HepG2 (cell line): ENCODE measurements around the gene CYP2W1. TPM values are rescaled to one million over a fixed set of nuclear protein-coding genes. Genes with fewer than 3 reads are reported as not detected.

ENCODE experiments used
- BCL3 ChIP-seq: sonication (generic); formaldehyde crosslinking; IDR thresholded peaks from 2 replicates; pipeline ENCODE4 v1.5.1; 2020; ENCODE audit warnings: mild to moderate bottlenecking, missing genetic modification reagents, moderate library complexity
- DR1 ChIP-seq: sonication (generic); formaldehyde crosslinking; IDR thresholded peaks from 2 replicates; pipeline ENCODE4 v1.8.0; 2021; ENCODE audit warnings: mild to moderate bottlenecking, missing genetic modification reagents, inconsistent platforms
- HMG20A ChIP-seq: IDR thresholded peaks from 2 replicates; pipeline ENCODE4 v1.6.1; 2016; ENCODE audit warnings: borderline replicate concordance
- HNF1A ChIP-seq, 2 experiments: sonication (generic) in 1 of 2; formaldehyde crosslinking in 1 of 2; IDR thresholded peaks; 2 replicates each; pipeline versions ENCODE4 v1.4.0 to v1.6.1; 2016 to 2020; ENCODE audit warnings: borderline replicate concordance in 1 of 2, low read depth in 1 of 2, mild to moderate bottlenecking in 1 of 2, missing genetic modification reagents in 1 of 2
- HOXA9 ChIP-seq: sonication (generic); formaldehyde crosslinking; IDR thresholded peaks from 2 replicates; pipeline ENCODE4 v1.8.1; 2022; ENCODE audit warnings: missing genetic modification reagents, mild to moderate bottlenecking, moderate library complexity, borderline replicate concordance
- KDM5B ChIP-seq: sonication (generic); formaldehyde crosslinking; IDR thresholded peaks from 2 replicates; pipeline ENCODE4 v1.4.0; 2020; ENCODE audit warnings: missing genetic modification reagents, mild to moderate bottlenecking, borderline replicate concordance
- PTBP1 ChIP-seq: fragments of 200-400 bp; formaldehyde crosslinking; IDR thresholded peaks from 2 replicates; pipeline ENCODE4 v1.6.1; 2018; ENCODE audit warnings: low read length, low read depth; ENCODE audit not compliant: poor library complexity, severe bottlenecking
- RNF2 ChIP-seq: fragments of 450-650 bp; conservative IDR thresholded peaks from 2 replicates; pipeline ENCODE4 v1.6.1; 2016; ENCODE audit warnings: low read depth
- SP4 ChIP-seq: sonication (generic); formaldehyde crosslinking; IDR thresholded peaks from 2 replicates; pipeline ENCODE4 v1.8.1; 2023; ENCODE audit warnings: mild to moderate bottlenecking, missing genetic modification reagents
- TBL1XR1 ChIP-seq: fragments of 150-350 bp; IDR thresholded peaks from 2 replicates; pipeline ENCODE4 v1.6.1; 2014; ENCODE audit warnings: borderline replicate concordance, low read length; ENCODE audit not compliant: partially characterized antibody
- TCF7L2 ChIP-seq: IDR thresholded peaks from 2 replicates; pipeline ENCODE4 v1.6.1; 2011; ENCODE audit warnings: mild to moderate bottlenecking, low read depth, low read length, moderate library complexity
- YY1 ChIP-seq: IDR thresholded peaks from 2 replicates; pipeline ENCODE4 v1.6.1; 2011; ENCODE audit warnings: low read length, low read depth, moderate library complexity, mild to moderate bottlenecking; ENCODE audit not compliant: insufficient read depth, insufficient replicate concordance
- ZBTB38 ChIP-seq: sonication (generic); formaldehyde crosslinking; IDR thresholded peaks from 2 replicates; pipeline ENCODE4 v1.5.1; 2020; ENCODE audit warnings: mild to moderate bottlenecking, missing genetic modification reagents
- ZFP90 ChIP-seq: sonication (generic); formaldehyde crosslinking; IDR thresholded peaks from 2 replicates; pipeline ENCODE4 v1.8.0; 2022; ENCODE audit warnings: missing genetic modification reagents, mild to moderate bottlenecking, inconsistent platforms, borderline replicate concordance
- ZFP91 ChIP-seq: sonication (generic); formaldehyde crosslinking; IDR thresholded peaks from 2 replicates; pipeline ENCODE4 v1.9.0; 2022; ENCODE audit warnings: missing genetic modification reagents, mild to moderate bottlenecking, borderline replicate concordance
- ZNF138 ChIP-seq: sonication (generic); formaldehyde crosslinking; IDR thresholded peaks from 2 replicates; pipeline ENCODE4 v1.5.0; 2020; ENCODE audit warnings: mild to moderate bottlenecking, low read depth, missing genetic modification reagents
- ZNF205 ChIP-seq: IDR thresholded peaks from 2 replicates; pipeline ENCODE4 v1.6.1; 2018; ENCODE audit warnings: missing biosample characterization, missing genetic modification reagents
- ZNF501 ChIP-seq: sonication (generic); formaldehyde crosslinking; IDR thresholded peaks from 2 replicates; pipeline ENCODE4 v1.5.1; 2020; ENCODE audit warnings: mild to moderate bottlenecking, moderate library complexity, missing genetic modification reagents
- ZNF770 ChIP-seq: sonication (generic); formaldehyde crosslinking; IDR thresholded peaks from 2 replicates; pipeline ENCODE4 v1.5.0; 2020; ENCODE audit warnings: mild to moderate bottlenecking, missing genetic modification reagents
- polyA plus RNA-seq, 8 experiments: library from polyadenylated mRNA; depleted of rRNA in 3 of 8; stranded (reverse) in 7 of 8; unstranded in 1 of 8; fragments of >200 nt; fragmentation: Illumina TruSeq in 4 of 8; extraction: Trizol in 4 of 8; gene quantifications; 2 replicates each; pipeline versions ENCODE4 v1.2.1 to v1.2.3, GENCODE V29; 2011 to 2016; ENCODE audit warnings: low read depth in 4 of 8, missing spikeins in 1 of 8, mixed read lengths in 1 of 8; ENCODE audit not compliant: insufficient read depth in 1 of 8
- total RNA-seq, 5 experiments: library from RNA; depleted of rRNA; stranded (reverse); fragments of >200 nt; fragmentation: Illumina TruSeq; extraction: Trizol; gene quantifications; 2 replicates each; pipeline ENCODE4 v1.2.3, GENCODE V29; 2016; ENCODE audit warnings: low read depth in 1 of 5

The CYP2W1 gene
- total and polyA plus RNA-seq, 2 of the 13 experiments (the other 11 are each of a cell fraction or from before 2014, with no cell fraction given), result 19.5 to 31.7 TPM

- peak; percentile 70 for TF ChIP-seq ZNF770 (CRISPR knock-in tag)
- TF ChIP-seq TCF7L2, result no peak
- TF ChIP-seq YY1, result peak; percentile 45
- TF ChIP-seq ZNF138, result no peak
- peak; percentile 96 for TF ChIP-seq BCL3
- TF ChIP-seq ZFP90 (CRISPR knock-in tag), result peak; percentile 84; the same call in 1 of the 2 replicates
- TF ChIP-seq ZNF501 (CRISPR knock-in tag), result peak; percentile 96
- TF ChIP-seq SP4 (CRISPR knock-in tag), result peak; percentile 61
- TF ChIP-seq ZFP91 (CRISPR knock-in tag), result peak; percentile 92
- no peak; the same call in 1 of the 2 replicates for TF ChIP-seq ZNF205
- TF ChIP-seq PTBP1, result no peak
- TF ChIP-seq KDM5B, result peak; percentile 80; the same call in 1 of the 2 replicates
- no peak for TF ChIP-seq HOXA9 (CRISPR knock-in tag)
- TF ChIP-seq RNF2, result peak; percentile 94
- TF ChIP-seq DR1, result no peak; the same call in none of the 2 replicates
- no peak for TF ChIP-seq TBL1XR1
- TF ChIP-seq ZBTB38 (CRISPR knock-in tag), result peak; percentile 65
- TF ChIP-seq HNF1A (IDR thresholded peaks at IDR 0.05; ENCODE audit: low read depth), result no peak
- TF ChIP-seq HNF1A (CRISPR knock-in tag; IDR thresholded peaks at IDR 0.05; ENCODE audit: borderline replicate concordance), result 0 out of 2 replicates have a peak, but pooled peaks have one; percentile 38
- no peak; the same call in 1 of the 2 replicates for TF ChIP-seq HMG20A (CRISPR knock-in tag)
These were observed 25.4 kb upstream of the CYP2W1 start (continued) for GRCh38 chr7:957418-958220.
